PFSK-1 (cell line): ENCODE measurements around the gene FOXK1.

Source experiments
- FOXP2 ChIP-seq: optimal IDR thresholded peaks from 2 replicates; pipeline ENCODE3; 2011; ENCODE audit warnings: borderline replicate concordance, control low read depth, inconsistent platforms; ENCODE audit not compliant: insufficient read depth; ENCODE audit errors: extremely low read length, extremely low read depth
- POLR2AphosphoS5 ChIP-seq: IDR thresholded peaks from 2 replicates; pipeline ENCODE4 v1.6.1; 2012; ENCODE audit warnings: low read depth, mild to moderate bottlenecking, control low read depth, low read length, moderate library complexity
- SIN3A ChIP-seq: IDR thresholded peaks from 2 replicates; pipeline ENCODE4 v1.6.1; 2012; ENCODE audit warnings: mild to moderate bottlenecking, low read length, moderate library complexity, borderline replicate concordance; ENCODE audit not compliant: insufficient read depth
- TAF1 ChIP-seq: IDR thresholded peaks from 2 replicates; pipeline ENCODE4 v1.6.1; 2012; ENCODE audit warnings: low read length, control low read depth, borderline replicate concordance; ENCODE audit not compliant: insufficient read depth
- TF ChIP-seq, protein P1 (sequence below), 2 experiments: IDR thresholded peaks; 2 replicates each; pipeline versions ENCODE4 v1.6.1 to v1.8.0; 2011 to 2012; ENCODE audit warnings: low read depth in 2 of 2, low read length in 2 of 2, control low read depth in 1 of 2, inconsistent platforms in 1 of 2, mild to moderate bottlenecking in 1 of 2, moderate library complexity in 1 of 2; ENCODE audit not compliant: insufficient read depth in 1 of 2

Gene FOXK1

DNA sequence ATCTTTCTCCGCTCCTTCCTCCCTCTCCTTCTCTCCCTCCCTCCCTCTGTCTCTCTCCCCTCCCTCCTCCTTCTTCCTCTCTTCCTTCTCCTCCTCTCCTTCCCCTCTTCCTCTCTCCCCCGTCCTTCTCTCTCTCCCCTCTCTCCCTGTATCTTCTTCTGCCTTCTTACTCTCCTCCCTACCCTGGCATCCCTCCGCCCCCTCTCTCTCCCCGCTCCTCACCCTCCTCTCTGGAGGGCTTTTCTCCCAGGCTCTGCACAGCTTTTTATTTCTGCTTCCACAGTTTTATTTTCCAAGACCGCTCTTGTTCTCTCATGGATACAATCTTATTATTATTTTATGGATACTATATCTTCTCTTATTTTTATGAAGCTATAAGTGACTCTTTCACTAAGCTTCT, 125.9 kb downstream of the FOXK1 start:
- TF ChIP-seq TAF1 (no peak), FOXP2 (no peak), SIN3A (no peak), POLR2AphosphoS5 (no peak)
- TF ChIP-seq, protein P1, sequence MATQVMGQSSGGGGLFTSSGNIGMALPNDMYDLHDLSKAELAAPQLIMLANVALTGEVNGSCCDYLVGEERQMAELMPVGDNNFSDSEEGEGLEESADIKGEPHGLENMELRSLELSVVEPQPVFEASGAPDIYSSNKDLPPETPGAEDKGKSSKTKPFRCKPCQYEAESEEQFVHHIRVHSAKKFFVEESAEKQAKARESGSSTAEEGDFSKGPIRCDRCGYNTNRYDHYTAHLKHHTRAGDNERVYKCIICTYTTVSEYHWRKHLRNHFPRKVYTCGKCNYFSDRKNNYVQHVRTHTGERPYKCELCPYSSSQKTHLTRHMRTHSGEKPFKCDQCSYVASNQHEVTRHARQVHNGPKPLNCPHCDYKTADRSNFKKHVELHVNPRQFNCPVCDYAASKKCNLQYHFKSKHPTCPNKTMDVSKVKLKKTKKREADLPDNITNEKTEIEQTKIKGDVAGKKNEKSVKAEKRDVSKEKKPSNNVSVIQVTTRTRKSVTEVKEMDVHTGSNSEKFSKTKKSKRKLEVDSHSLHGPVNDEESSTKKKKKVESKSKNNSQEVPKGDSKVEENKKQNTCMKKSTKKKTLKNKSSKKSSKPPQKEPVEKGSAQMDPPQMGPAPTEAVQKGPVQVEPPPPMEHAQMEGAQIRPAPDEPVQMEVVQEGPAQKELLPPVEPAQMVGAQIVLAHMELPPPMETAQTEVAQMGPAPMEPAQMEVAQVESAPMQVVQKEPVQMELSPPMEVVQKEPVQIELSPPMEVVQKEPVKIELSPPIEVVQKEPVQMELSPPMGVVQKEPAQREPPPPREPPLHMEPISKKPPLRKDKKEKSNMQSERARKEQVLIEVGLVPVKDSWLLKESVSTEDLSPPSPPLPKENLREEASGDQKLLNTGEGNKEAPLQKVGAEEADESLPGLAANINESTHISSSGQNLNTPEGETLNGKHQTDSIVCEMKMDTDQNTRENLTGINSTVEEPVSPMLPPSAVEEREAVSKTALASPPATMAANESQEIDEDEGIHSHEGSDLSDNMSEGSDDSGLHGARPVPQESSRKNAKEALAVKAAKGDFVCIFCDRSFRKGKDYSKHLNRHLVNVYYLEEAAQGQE (IDR thresholded peaks at IDR 0.05; ENCODE audit: insufficient read depth in 1 of 2, low read depth in 2 of 2, low read length in 2 of 2): no peak

DNA sequence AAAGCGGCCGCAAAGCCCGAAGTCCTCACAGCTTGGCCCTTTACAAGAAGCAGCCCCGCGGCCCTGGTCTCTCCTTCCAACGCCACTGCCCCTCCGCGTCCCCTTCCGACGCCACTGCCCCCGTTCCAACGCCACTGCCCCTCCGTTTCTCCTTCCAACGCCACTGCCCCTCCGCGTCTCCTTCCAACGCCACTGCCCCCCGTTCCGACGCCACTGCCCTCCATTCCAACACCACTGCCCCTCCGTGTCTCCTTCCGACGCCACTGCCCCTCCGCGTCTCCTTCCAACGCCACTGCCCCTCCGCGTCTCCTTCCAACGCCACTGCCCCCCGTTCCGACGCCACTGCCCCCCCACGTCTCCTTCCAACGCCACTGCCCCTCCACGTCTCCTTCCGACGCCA, 126.5 kb downstream of the FOXK1 start:
- TF ChIP-seq FOXP2: no peak
- TF ChIP-seq, protein P1 (IDR thresholded peaks at IDR 0.05; ENCODE audit: insufficient read depth in 1 of 2, low read depth in 2 of 2, low read length in 2 of 2): no peak
- no peak for TF ChIP-seq POLR2AphosphoS5
- no peak for TF ChIP-seq TAF1
- no peak for TF ChIP-seq SIN3A

DNA sequence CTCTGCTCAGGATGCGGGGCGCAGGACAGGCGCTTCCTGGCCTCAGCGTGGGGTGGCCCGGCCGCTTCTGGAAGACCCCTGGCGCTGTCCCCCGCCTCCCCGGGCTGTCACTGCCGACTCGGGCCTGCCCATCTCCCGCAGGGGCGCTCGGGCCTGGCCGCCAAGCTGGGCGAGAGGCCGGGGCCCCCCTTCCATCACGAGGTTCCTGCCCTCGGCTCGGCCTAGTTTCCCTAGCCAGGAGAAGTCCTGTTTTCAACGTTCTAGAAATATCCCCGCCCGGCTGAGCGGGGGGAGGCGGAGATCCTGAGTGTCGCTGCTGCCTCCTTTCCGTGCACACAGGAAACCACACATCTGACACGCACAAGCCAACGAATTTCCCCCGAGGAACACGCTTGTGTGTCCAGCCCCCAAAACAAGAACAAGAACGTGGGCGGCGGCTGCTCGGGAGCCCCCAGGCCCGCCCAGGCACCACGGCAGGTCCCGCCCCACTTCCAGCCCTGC, 127.0 kb downstream of the FOXK1 start:
- TF ChIP-seq, protein P1 (IDR thresholded peaks at IDR 0.05; ENCODE audit: insufficient read depth in 1 of 2, low read depth in 2 of 2, low read length in 2 of 2): no peak
- TF ChIP-seq FOXP2: no peak
- no peak for TF ChIP-seq TAF1
- no peak for TF ChIP-seq SIN3A
- TF ChIP-seq POLR2AphosphoS5: no peak

DNA sequence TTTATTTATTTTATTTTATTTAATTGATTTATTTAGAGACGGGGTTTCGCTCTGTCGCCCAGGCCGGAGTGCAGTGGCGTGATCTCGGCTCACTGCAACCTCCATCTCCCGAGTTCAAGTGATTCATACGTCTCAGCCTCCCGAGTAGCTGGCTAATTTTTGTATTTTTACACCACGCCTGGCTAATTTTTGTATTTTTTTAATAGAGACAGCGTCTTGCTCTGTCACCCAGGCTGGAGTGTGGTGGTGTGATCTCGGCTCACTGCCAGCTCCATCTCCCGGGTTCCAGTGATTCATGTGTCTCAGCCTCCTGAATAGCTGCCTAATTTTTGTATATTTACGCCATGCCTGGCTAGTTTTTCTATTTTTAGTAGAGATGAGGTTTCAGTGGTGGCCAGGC, 127.6 kb downstream of the FOXK1 start:
- TF ChIP-seq TAF1: no peak
- TF ChIP-seq POLR2AphosphoS5: no peak
- TF ChIP-seq, protein P1 (IDR thresholded peaks at IDR 0.05; ENCODE audit: insufficient read depth in 1 of 2, low read depth in 2 of 2, low read length in 2 of 2): no peak
- TF ChIP-seq FOXP2: no peak
- TF ChIP-seq SIN3A: no peak

DNA sequence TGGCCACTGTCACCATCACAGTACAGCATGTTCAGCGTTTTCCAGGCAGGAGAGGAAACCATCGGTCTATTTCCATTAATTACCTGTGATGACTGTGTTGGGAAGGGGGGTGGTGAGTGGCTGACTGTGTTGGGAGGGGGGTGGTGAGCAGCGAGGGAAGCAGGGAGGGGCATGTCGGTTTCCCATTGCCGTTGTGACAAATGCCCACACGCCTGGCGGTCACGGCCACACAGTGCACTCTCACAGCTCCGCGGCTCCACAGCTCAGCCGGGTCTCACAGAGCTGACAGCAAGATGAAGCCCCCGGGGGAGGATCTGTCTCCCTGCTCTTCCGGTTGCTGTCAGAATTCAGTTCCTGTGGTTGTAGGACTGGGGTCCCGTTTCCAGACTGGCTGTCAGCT, 132.3 kb downstream of the FOXK1 start:
- TF ChIP-seq, protein P1 (IDR thresholded peaks at IDR 0.05; ENCODE audit: insufficient read depth in 1 of 2, low read depth in 2 of 2, low read length in 2 of 2): no peak
- TF ChIP-seq SIN3A: no peak
- no peak for TF ChIP-seq TAF1
- no peak for TF ChIP-seq FOXP2
- TF ChIP-seq POLR2AphosphoS5: no peak
